Neutrophil (primary cell): ENCODE results near the gene TUBGCP2.
A peak's percentile ranks its signal among the peaks of the same experiment; 100 is the strongest.

ENCODE experiments used
- H3K27ac ChIP-seq: fragments of 200-600 bp; sonication (generic); 2 replicates; pipeline ENCODE4 v1.5.1; 2016; ENCODE audit warnings: mild to moderate bottlenecking, moderate library complexity
- H3K27me3 ChIP-seq: fragments of 200-600 bp; sonication (generic); 2 replicates; pipeline ENCODE4 v1.6.0; 2016; ENCODE audit warnings: mild to moderate bottlenecking
- H3K36me3 ChIP-seq: fragments of 200-600 bp; sonication (generic); 2 replicates; pipeline ENCODE4 v1.5.1; 2017
- H3K4me1 ChIP-seq, 2 experiments: fragments of 200-600 bp in 1 of 2; sonication (generic) in 1 of 2; 1 replicate in 1 of 2; 2 replicates in 1 of 2; pipeline versions ENCODE4 v1.5.1 to v1.6.1; 2013 to 2016; ENCODE audit warnings: low read depth in 1 of 2, low read length in 1 of 2, mild to moderate bottlenecking in 1 of 2, moderate library complexity in 1 of 2; ENCODE audit not compliant: control insufficient read depth in 1 of 2, insufficient read depth in 1 of 2
- H3K4me3 ChIP-seq, 2 experiments: fragments of 200-600 bp in 1 of 2; sonication (generic) in 1 of 2; 1 replicate in 1 of 2; 2 replicates in 1 of 2; pipeline ENCODE4 v1.5.1; 2013 to 2016; ENCODE audit warnings: low read depth in 1 of 2, low read length in 1 of 2, mild to moderate bottlenecking in 1 of 2, moderate library complexity in 1 of 2
- H3K9me3 ChIP-seq: fragments of 200-600 bp; sonication (generic); 2 replicates; pipeline ENCODE4 v1.5.1; 2016
- TF ChIP-seq, protein P1 (sequence below): fragments of 200-600 bp; sonication (generic); IDR thresholded peaks from 2 replicates; pipeline ENCODE4 v1.5.1; 2016; ENCODE audit warnings: antibody characterized with exemption

The TUBGCP2 gene, protein sequence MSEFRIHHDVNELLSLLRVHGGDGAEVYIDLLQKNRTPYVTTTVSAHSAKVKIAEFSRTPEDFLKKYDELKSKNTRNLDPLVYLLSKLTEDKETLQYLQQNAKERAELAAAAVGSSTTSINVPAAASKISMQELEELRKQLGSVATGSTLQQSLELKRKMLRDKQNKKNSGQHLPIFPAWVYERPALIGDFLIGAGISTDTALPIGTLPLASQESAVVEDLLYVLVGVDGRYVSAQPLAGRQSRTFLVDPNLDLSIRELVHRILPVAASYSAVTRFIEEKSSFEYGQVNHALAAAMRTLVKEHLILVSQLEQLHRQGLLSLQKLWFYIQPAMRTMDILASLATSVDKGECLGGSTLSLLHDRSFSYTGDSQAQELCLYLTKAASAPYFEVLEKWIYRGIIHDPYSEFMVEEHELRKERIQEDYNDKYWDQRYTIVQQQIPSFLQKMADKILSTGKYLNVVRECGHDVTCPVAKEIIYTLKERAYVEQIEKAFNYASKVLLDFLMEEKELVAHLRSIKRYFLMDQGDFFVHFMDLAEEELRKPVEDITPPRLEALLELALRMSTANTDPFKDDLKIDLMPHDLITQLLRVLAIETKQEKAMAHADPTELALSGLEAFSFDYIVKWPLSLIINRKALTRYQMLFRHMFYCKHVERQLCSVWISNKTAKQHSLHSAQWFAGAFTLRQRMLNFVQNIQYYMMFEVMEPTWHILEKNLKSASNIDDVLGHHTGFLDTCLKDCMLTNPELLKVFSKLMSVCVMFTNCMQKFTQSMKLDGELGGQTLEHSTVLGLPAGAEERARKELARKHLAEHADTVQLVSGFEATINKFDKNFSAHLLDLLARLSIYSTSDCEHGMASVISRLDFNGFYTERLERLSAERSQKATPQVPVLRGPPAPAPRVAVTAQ

DNA sequence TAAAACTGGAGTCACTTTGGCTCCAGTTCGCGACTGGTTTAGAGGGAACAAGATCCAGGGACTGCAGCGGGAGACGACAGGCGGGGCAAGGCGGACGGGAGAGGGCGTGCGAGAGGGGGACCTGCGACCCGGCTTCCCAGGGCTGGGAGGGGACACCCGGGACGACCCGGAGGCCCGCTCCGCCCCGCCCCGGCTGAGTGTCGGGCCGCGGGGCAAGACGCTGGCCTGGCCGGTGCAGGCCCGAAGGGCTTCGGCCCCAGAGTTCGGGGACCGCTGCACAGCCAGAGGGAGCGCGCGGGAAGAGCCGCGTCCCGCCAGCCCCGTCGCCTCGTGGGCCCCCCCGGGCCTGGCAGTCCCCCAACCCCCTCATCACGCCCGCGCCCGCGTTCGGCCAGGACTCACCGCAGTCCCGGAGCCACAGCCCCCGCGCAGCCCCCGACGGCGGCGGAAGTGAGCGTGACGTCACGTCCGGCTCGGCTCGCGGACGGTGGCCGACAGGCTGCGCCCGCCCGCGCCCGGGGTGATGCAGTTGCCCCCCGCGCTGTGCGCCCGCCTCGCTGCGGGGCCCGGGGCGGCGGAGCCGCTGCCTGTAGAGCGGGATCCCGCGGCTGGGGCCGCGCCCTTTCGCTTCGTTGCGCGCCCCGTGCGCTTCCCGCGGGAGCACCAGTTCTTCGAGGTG lies at the start of gene TUBGCP2, which contains the start of gene ZNF511:
TSS of gene TUBGCP2 (minus strand) at position 452 of the 679 bp plus-strand sequence. CDS start 5,931 bp downstream, outside the sequence.
TSS of gene ZNF511 (plus strand) at position 494 of the 679 bp plus-strand sequence. CDS start at position 524, 30 bp downstream.
- TF ChIP-seq, protein P1, sequence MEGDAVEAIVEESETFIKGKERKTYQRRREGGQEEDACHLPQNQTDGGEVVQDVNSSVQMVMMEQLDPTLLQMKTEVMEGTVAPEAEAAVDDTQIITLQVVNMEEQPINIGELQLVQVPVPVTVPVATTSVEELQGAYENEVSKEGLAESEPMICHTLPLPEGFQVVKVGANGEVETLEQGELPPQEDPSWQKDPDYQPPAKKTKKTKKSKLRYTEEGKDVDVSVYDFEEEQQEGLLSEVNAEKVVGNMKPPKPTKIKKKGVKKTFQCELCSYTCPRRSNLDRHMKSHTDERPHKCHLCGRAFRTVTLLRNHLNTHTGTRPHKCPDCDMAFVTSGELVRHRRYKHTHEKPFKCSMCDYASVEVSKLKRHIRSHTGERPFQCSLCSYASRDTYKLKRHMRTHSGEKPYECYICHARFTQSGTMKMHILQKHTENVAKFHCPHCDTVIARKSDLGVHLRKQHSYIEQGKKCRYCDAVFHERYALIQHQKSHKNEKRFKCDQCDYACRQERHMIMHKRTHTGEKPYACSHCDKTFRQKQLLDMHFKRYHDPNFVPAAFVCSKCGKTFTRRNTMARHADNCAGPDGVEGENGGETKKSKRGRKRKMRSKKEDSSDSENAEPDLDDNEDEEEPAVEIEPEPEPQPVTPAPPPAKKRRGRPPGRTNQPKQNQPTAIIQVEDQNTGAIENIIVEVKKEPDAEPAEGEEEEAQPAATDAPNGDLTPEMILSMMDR, result peak; percentile 52

DNA sequence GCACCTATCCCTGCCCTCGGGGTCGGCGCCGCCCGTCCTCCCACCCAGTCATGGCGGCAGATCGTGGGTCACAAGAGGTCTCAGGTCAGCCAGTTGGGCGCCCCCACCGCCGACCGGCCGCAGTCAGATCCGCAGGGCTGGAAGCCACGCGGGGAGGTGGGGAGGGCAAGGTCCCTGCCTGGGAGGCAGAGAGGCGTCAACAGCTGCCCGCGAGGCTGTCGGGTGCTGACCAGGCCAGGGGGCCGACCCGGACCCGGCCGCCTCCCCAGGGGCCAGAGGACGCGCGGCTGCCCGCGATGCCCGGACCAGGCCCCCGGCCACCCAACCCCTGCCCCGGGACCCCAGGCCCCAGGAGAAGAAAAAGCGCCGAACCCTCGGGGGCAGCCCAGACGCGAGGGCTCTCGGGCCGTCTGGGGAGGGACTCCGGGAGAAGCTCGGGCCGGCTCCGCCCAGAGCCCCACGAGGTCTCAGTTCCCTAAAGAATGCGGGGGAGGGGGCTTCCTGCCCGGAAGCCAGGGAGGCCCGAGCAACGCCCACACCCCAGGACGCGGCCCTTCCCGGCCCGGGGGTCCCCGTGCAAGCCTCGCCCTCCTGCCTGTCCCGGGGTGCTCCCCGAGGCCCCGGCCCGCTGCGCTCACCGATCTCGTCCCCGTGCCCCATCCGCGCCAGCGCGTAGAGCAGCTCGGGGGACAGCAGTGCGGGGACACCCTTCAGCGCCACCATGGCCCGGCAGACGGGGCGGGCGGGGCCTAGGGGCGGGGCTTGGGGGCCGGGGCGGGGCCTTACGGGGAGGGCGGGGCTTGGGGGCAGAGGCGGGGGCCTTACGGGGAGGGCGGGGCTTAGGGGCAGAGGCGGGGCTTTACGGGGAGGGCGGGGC lies 48.9 kb upstream of the TUBGCP2 start, which contains the start of gene FUOM:
TSS of gene FUOM (minus strand) at position 735 of the 877 bp plus-strand sequence. CDS start at position 723, 12 bp downstream.
- Histone ChIP-seq H3K27ac (no peak within 1 kb of the TSS), H3K36me3 (peaks cover 8% of the 10 kb centered on the region)
- TF ChIP-seq, protein P1, result no peak

More for the DNA sequence above, at the start of gene TUBGCP2, which contains the start of gene ZNF511:
- no peaks in the 10 kb centered on the region for H3K9me3 ChIP-seq
- no peaks in the 10 kb centered on the region for H3K27me3 ChIP-seq
- peak within 1 kb of the TSS; percentile 89 to 92 for H3K4me3 ChIP-seq
- H3K36me3 ChIP-seq, result peaks cover 13% of the 10 kb centered on the region
- H3K4me1 ChIP-seq, result peaks cover 13 to 29% of the 10 kb centered on the region in 2 experiments
- peak within 1 kb of the TSS; percentile 99 for H3K27ac ChIP-seq

DNA sequence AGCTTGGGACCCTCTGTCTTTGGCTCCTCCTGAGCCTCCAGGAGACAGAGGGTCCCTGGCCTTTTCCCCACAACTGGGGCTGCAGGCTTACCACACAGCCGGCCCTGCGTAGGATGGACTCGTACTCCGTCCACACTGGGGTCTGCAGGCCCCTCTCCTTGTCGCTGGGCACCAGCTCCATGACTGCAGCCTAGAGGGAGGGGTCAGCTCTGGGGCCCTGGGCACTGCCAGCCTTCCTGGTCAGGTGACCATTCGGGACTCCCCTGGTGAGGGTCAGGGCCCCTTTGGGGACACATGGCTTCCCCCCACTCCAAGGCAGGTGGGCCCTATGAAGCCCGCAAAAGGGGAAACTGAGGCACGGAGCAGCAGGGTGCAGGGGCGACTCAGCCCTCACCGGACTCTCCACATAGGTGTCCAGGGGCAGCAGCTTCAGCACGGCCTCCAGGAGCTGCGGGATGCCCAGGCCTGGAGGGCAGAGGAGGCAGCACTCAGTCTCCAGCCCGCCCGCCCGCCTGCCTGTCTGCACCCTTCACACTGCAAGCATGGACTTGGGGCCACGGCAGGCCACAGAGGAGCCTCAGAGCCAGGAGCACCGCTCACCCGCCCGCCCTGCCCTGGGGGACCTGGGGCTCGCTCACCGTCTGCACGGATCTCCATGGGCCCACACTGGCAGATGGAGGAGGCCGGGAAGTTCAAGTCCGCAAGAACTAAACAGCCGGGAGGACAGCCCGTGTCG lies 48.0 kb upstream of the TUBGCP2 start:
- TF ChIP-seq, protein P1, result no peak
- no peak overlapping the region for H3K27ac ChIP-seq
- H3K27me3 ChIP-seq, result peaks cover 43% of the 10 kb centered on the region
- H3K9me3 ChIP-seq, result no peaks in the 10 kb centered on the region
- H3K36me3 ChIP-seq, result no peaks in the 10 kb centered on the region
- peaks cover 12 to 13% of the 10 kb centered on the region in 2 experiments for H3K4me1 ChIP-seq
- peak overlapping the region; percentile 56 to 65 for H3K4me3 ChIP-seq

More for the DNA sequence above, 48.9 kb upstream of the TUBGCP2 start, which contains the start of gene FUOM:
- H3K4me3 ChIP-seq, result peak within 1 kb of the TSS; percentile 56 to 65
- peaks cover 12 to 13% of the 10 kb centered on the region in 2 experiments for H3K4me1 ChIP-seq
- peaks cover 37% of the 10 kb centered on the region for H3K27me3 ChIP-seq
- H3K9me3 ChIP-seq, result no peaks in the 10 kb centered on the region

DNA sequence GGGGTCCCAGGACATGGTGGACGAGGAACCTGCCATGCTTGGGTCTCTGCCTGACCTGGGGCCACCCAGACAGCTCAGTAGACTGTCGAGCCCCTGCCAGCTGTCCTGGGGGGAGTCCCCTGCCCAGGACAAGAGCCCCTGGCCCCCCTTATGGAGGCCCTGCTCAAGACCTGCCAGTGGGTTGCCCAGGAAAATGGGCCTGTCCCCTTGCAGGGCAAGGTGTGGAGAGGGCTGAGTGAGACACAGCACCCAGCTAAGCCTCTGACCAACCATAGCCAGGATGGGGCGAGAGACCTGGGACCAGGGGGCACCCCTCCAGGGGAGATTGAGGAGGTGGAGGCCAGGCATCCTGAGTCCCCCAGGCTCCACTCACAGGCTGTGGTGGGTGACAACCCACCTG lies 47.3 kb upstream of the TUBGCP2 start:
- Histone ChIP-seq H3K4me1 (peaks cover 12 to 13% of the 10 kb centered on the region in 2 experiments), H3K4me3 (no peak overlapping the region), H3K27me3 (peaks cover 50% of the 10 kb centered on the region), H3K36me3 (no peaks in the 10 kb centered on the region), H3K27ac (no peak overlapping the region), H3K9me3 (no peaks in the 10 kb centered on the region)
- TF ChIP-seq, protein P1, result no peak
